RWPE1 (cell line): ENCODE data around the gene DCAF7.

ENCODE experiments used
- CTCF ChIA-PET: fragments of 350-600 bp; sonication (Branson Sonifier 250); formaldehyde crosslinking; extraction: SDS; loops from one replicate; lab custom pipeline; 2021; lab: Yijun Ruan, JAX
- POLR2A ChIA-PET: fragments of 400-600 bp; formaldehyde crosslinking; extraction: SDS; loops from one replicate; lab custom pipeline; 2020; ENCODE audit warnings: antibody characterized with exemption; ENCODE audit not compliant: low non-redundant PET; lab: Yijun Ruan, JAX
- DNase-seq: peaks from one replicate; pipeline ENCODE4 v3.0.0; 2012; ENCODE audit warnings: low spot score
- H3K27ac ChIP-seq: fragments of 450-650 bp; 2 replicates; pipeline ENCODE4 v1.5.1; 2017
- CTCF ChIP-seq: fragments of 450-650 bp; conservative IDR thresholded peaks from 2 replicates; pipeline ENCODE4 v1.5.1; 2017; ENCODE audit warnings: low read depth, mild to moderate bottlenecking

Gene DCAF7

GRCh38 chr17:63549946-63550816 lies at the start of gene DCAF7:
Gene DCAF7 (plus strand): TSS chr17:63550477. CDS start chr17:63550678, 201 bp downstream.
- peak; percentile 100 for DNase-seq
- ChIA-PET POLR2A (interaction anchor here (0.5 kb wide), 1 partner anchor 8 kb away, joined by 4 read pairs; no protein-coding TSS in a partner anchor), CTCF (interaction anchor here (0.6 to 1.1 kb wide), 4 partner anchors 19 to 368 kb away, joined by 3 to 4 read pairs (median 4); no protein-coding TSS in a partner anchor)
- no peak for TF ChIP-seq CTCF
- H3K27ac ChIP-seq = peak within 1 kb of the TSS; percentile 94

- ChIA-PET POLR2A (no interaction called here), CTCF (interaction anchor here (0.9 kb wide), 1 partner anchor 13 kb away, joined by 3 read pairs; no protein-coding TSS in a partner anchor)
- DNase-seq = no peak
- no peak overlapping the region for H3K27ac ChIP-seq
- TF ChIP-seq CTCF = no peak
Measured at GRCh38 chr17:63500543-63501390, 49.5 kb upstream of the DCAF7 start.

GRCh38 chr17:63503341-63503705 lies 47.0 kb upstream of the DCAF7 start:
- POLR2A ChIA-PET = no interaction called here
- no peak for DNase-seq
- CTCF ChIA-PET = interaction anchor here (1.0 kb wide), 1 partner anchor 78 kb away, joined by 3 read pairs; no protein-coding TSS in a partner anchor
- H3K27ac ChIP-seq = no peak overlapping the region
- no peak for TF ChIP-seq CTCF

GRCh38 chr17:63504261-63504660 lies 46.0 kb upstream of the DCAF7 start:
- ChIA-PET CTCF (interaction anchor here (0.6 to 1.0 kb wide), 2 partner anchors 79 to 268 kb away, joined by 3 to 5 read pairs; no protein-coding TSS in a partner anchor), POLR2A (no interaction called here)

GRCh38 chr17:63505341-63505740 lies 44.9 kb upstream of the DCAF7 start:
- DNase-seq = no peak
- POLR2A ChIA-PET = no interaction called here
- TF ChIP-seq CTCF = no peak
- H3K27ac ChIP-seq = no peak overlapping the region
- CTCF ChIA-PET = no interaction called here

More at GRCh38 chr17:63504261-63504660, 46.0 kb upstream of the DCAF7 start:
- H3K27ac ChIP-seq = no peak overlapping the region
- no peak for TF ChIP-seq CTCF
- no peak for DNase-seq

- H3K27ac ChIP-seq = no peak overlapping the region
- CTCF ChIA-PET = no interaction called here
- no peak for TF ChIP-seq CTCF
- no peak for DNase-seq
- POLR2A ChIA-PET = no interaction called here
Measured at GRCh38 chr17:63506627-63507026, 43.6 kb upstream of the DCAF7 start.
